Spleen (tissue), 11 donors: ENCODE measurements around the gene JMJD1C. TPM values are rescaled to one million over a fixed set of nuclear protein-coding genes. Genes with fewer than 3 reads are reported as not detected.

Source experiments
- DNase-seq: peaks from one replicate; pipeline ENCODE4 v3.0.0-alpha.2; 2020
- H3K27ac ChIP-seq, 8 donors: fragments of 200-600 bp; sonication (generic) in 7 of 8; 1 replicate in 4 of 8; 2 replicates in 4 of 8; pipeline versions ENCODE4 v1.5.0 to v1.8.0; 2016 to 2021; ENCODE audit warnings: inconsistent platforms in 4 of 8, mild to moderate bottlenecking in 4 of 8, moderate library complexity in 1 of 8
- H3K27me3 ChIP-seq, 7 donors: fragments of 200-600 bp; sonication (generic) in 6 of 7; replicated peaks in 1 of 7; 1 replicate in 4 of 7; 2 replicates in 3 of 7; pipeline versions ENCODE4 v1.5.0 to v1.8.0; 2016 to 2021; ENCODE audit warnings: inconsistent platforms in 3 of 7, mild to moderate bottlenecking in 1 of 7
- H3K36me3 ChIP-seq, 6 donors: fragments of 200-600 bp; sonication (generic) in 5 of 6; 1 replicate in 4 of 6; 2 replicates in 2 of 6; pipeline versions ENCODE4 v1.5.0 to v1.8.0; 2016 to 2021; ENCODE audit warnings: inconsistent platforms in 2 of 6
- H3K4me1 ChIP-seq, 6 donors: fragments of 200-600 bp; sonication (generic) in 5 of 6; 1 replicate in 3 of 6; 2 replicates in 3 of 6; pipeline versions ENCODE4 v1.5.0 to v1.8.0; 2016 to 2021; ENCODE audit warnings: inconsistent platforms in 3 of 6
- H3K4me3 ChIP-seq, 8 donors: fragments of 200-600 bp; sonication (generic) in 7 of 8; 1 replicate in 4 of 8; 2 replicates in 4 of 8; pipeline versions ENCODE4 v1.5.0 to v1.8.0; 2016 to 2021; ENCODE audit warnings: inconsistent platforms in 4 of 8, mild to moderate bottlenecking in 4 of 8, moderate library complexity in 2 of 8
- H3K9me3 ChIP-seq, 8 donors: fragments of 200-600 bp; sonication (generic) in 7 of 8; 1 replicate in 4 of 8; 2 replicates in 4 of 8; pipeline versions ENCODE4 v1.5.0 to v1.8.0; 2016 to 2021; ENCODE audit warnings: inconsistent platforms in 4 of 8
- POLR2A ChIP-seq, 3 donors: fragments of 450-650 bp; IDR thresholded peaks; one replicate each; pipeline ENCODE4 v1.5.1; 2017; ENCODE audit warnings: antibody characterized with exemption in 3 of 3, mild to moderate bottlenecking in 1 of 3
- POLR2AphosphoS5 ChIP-seq, 3 donors: sonication (generic); formaldehyde crosslinking; IDR thresholded peaks; one replicate each; pipeline ENCODE4 v1.5.1; 2017; ENCODE audit warnings: antibody characterized with exemption in 3 of 3
- WGBS, 5 donors: extraction: QIAGEN DNeasy Blood & Tissue Kit in 3 of 5; methylation state at CpG; one replicate each; pipeline versions ENCODE4 v1.1.5 to v1.1.7; 2013 to 2018; 5-methylcytosine and 5-hydroxymethylcytosine counted together
- intact Hi-C: fragments of 100-400 bp; cut with DNase I; formaldehyde crosslinking; loops from one replicate; pipeline ENCODE4 v1.15.0; 2023; ENCODE audit warnings: low total_unique reads
- polyA plus RNA-seq, 3 donors: library from polyadenylated mRNA; stranded (reverse); fragments of 200-250 nt; gene quantifications; one replicate each; pipeline ENCODE4 v1.2.1, GENCODE V29; 2013
- total RNA-seq, 7 donors: library from RNA; depleted of rRNA in 3 of 7; stranded (reverse); fragments of >200 nt in 3 of 7; fragmentation: NEBNext Ultra II Directional in 4 of 7; extraction: Animal tissue kit (Norgen Biotek cat#: 25700) in 4 of 7; gene quantifications; one replicate each; pipeline versions ENCODE4 v1.1.0 to v1.2.1, GENCODE V29; 2016 to 2021
- TF ChIP-seq, protein P1 (sequence below), 11 experiments: fragments of 200-600 bp in 7 of 11; fragments of 450-650 bp in 4 of 11; sonication (generic) in 4 of 11; IDR thresholded peaks in 8 of 11; conservative IDR thresholded peaks in 3 of 11; 1 replicate in 7 of 11; 2 replicates in 4 of 11; pipeline versions ENCODE4 v1.4.0 to v1.8.0; 2016 to 2021; ENCODE audit warnings: antibody characterized with exemption in 11 of 11, inconsistent platforms in 4 of 11, mild to moderate bottlenecking in 1 of 11
- donor health status: healthy with polysubstance abuse.
- donor health status: DM: no; HTN: no; CAD: no; lungs with moderate emphysema.
- donor health status: DM: no; HTN: no; CAD: no.
- donor health status: Bipolar disorder and iron deficiency.
- donor health status: healthy.
- donor health status: DM: no; HTN: no; CAD: no.
- donor health status: DM: yes; HTN: yes; CAD: no.

The JMJD1C gene
- total and polyA plus RNA-seq, 10 donors, result 54.3 to 272 (median 137) TPM

DNA sequence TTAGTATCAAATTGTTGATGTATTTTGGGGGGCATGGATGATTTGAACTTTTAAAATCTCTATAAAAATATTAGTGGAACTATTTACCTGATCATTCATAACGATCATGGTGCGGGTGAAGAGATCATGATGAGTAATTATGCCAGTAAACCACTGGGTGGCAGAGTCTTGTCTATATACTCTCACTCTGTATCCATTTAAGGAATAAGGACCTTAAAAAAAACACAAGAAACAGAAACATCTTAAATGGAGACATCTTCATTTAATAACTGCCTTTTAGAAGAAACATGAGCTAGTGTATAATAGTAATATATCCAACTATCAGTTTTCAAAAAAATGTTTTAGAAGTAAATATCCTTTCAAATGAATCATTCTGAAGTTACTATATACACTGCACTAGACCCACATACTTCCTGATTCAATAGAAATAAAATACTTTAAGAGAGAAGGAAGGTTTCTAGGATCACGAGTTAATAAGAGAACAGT is 248.6 kb downstream of the JMJD1C start:
- Histone ChIP-seq H3K36me3 (peaks cover 0 to 47% (median 29%) of the 10 kb centered on the region in 6 donors), H3K9me3 (no peaks in the 10 kb centered on the region), H3K27me3 (no peaks in the 10 kb centered on the region), H3K4me1 (peaks cover 26 to 84% (median 61%) of the 10 kb centered on the region in 6 donors), H3K4me3 (no peak overlapping the region), H3K27ac (peak overlapping the region in 3 of 8 donors; percentile 7 to 25 (median 17))
- no peak for TF ChIP-seq POLR2A (IDR thresholded peaks at IDR 0.05)
- TF ChIP-seq POLR2AphosphoS5 (IDR thresholded peaks at IDR 0.05), result no peak
- TF ChIP-seq, protein P1, sequence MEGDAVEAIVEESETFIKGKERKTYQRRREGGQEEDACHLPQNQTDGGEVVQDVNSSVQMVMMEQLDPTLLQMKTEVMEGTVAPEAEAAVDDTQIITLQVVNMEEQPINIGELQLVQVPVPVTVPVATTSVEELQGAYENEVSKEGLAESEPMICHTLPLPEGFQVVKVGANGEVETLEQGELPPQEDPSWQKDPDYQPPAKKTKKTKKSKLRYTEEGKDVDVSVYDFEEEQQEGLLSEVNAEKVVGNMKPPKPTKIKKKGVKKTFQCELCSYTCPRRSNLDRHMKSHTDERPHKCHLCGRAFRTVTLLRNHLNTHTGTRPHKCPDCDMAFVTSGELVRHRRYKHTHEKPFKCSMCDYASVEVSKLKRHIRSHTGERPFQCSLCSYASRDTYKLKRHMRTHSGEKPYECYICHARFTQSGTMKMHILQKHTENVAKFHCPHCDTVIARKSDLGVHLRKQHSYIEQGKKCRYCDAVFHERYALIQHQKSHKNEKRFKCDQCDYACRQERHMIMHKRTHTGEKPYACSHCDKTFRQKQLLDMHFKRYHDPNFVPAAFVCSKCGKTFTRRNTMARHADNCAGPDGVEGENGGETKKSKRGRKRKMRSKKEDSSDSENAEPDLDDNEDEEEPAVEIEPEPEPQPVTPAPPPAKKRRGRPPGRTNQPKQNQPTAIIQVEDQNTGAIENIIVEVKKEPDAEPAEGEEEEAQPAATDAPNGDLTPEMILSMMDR (IDR thresholded peaks at IDR 0.05 in 8 of 11, conservative IDR thresholded peaks at IDR 0.05 in 3 of 11), result peak; percentile 42 to 80 (median 75)
- DNase-seq, result no peak
- intact Hi-C loops, result loop anchor here (10.0 kb wide), 2 partner anchors 248 to 408 kb away; partner anchors contain the start of gene JMJD1C
- WGBS, 5 donors, result 3 to 17% (median 8%) methylated on average over 3 of the region's 3 CpGs

DNA sequence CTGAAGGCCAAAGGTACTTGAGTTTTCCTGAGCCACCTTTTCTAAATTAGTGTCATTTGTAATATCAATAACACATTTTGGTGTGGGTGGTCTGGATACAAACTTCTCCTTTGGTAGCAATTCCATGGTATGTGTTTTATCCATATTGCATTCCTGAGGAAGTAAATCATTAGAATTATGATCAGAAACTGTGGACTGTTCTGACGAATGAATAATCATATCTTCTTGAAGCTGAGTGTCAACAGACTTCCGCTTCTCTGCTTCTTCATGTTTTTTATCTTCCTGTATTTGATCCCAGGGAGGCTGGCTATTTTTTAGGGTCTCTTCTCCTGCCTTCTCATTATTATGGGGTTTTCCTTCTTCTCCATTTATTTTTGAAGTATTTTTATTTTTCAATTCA is 251.2 kb downstream of the JMJD1C start:
- no peak for DNase-seq
- intact Hi-C loops, result loop anchor here (10.0 kb wide), 2 partner anchors 250 to 410 kb away; partner anchors contain the start of gene JMJD1C
- 55 to 81% (median 64%) methylated on average over 2 of the region's 2 CpGs for WGBS, 5 donors
- Histone ChIP-seq H3K9me3 (peaks cover 0 to 4% (median 0%) of the 10 kb centered on the region in 8 donors), H3K4me1 (peaks cover 23 to 79% (median 50%) of the 10 kb centered on the region in 6 donors), H3K27ac (peak overlapping the region in 6 of 8 donors; percentile 12 to 69 (median 58)), H3K27me3 (no peaks in the 10 kb centered on the region), H3K4me3 (no peak overlapping the region), H3K36me3 (peaks cover 0 to 63% (median 39%) of the 10 kb centered on the region in 6 donors)
- TF ChIP-seq, protein P1 (IDR thresholded peaks at IDR 0.05 in 8 of 11, conservative IDR thresholded peaks at IDR 0.05 in 3 of 11), result no peak
- TF ChIP-seq POLR2A (IDR thresholded peaks at IDR 0.05) (no peak), POLR2AphosphoS5 (IDR thresholded peaks at IDR 0.05) (no peak)

DNA sequence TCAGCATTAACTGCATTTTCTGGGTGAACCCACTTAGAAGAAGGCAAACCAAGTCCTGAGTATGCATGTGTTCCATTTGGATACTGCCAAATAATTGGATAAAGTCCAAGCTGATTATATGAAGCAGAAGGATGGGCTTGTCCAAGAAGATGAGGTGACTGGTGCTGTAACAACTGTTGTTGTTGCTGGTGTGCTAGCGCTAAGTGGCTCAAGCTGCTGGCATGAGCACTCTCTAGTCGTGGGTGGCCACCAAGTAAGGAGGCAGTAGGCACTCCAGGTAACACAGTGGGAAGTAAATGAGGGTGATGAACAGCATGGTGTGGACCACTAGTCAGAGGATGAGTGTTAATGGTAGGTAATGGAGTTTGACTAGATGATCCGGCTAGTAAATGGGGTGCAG is 252.3 kb downstream of the JMJD1C start:
- H3K4me1 ChIP-seq, result peaks cover 17 to 79% (median 43%) of the 10 kb centered on the region in 6 donors
- TF ChIP-seq, protein P1 (IDR thresholded peaks at IDR 0.05 in 8 of 11, conservative IDR thresholded peaks at IDR 0.05 in 3 of 11), result no peak
- TF ChIP-seq POLR2AphosphoS5 (IDR thresholded peaks at IDR 0.05) (peak in 1 of 3 donors; percentile 77), POLR2A (IDR thresholded peaks at IDR 0.05) (no peak)
- H3K4me3 ChIP-seq, result no peak overlapping the region
- no peaks in the 10 kb centered on the region for H3K27me3 ChIP-seq
- peaks cover 0 to 69% (median 41%) of the 10 kb centered on the region in 6 donors for H3K36me3 ChIP-seq
- intact Hi-C loops, result loop anchor here (10.0 kb wide), 2 partner anchors 251 to 411 kb away; partner anchors contain the start of gene JMJD1C
- DNase-seq, result no peak
- WGBS, 5 donors, result 93 to 100% (median 95%) methylated on average over 3 of the region's 3 CpGs
- H3K27ac ChIP-seq, result peak overlapping the region in 5 of 8 donors; percentile 12 to 69 (median 53)
- peaks cover 0 to 4% (median 0%) of the 10 kb centered on the region in 8 donors for H3K9me3 ChIP-seq

DNA sequence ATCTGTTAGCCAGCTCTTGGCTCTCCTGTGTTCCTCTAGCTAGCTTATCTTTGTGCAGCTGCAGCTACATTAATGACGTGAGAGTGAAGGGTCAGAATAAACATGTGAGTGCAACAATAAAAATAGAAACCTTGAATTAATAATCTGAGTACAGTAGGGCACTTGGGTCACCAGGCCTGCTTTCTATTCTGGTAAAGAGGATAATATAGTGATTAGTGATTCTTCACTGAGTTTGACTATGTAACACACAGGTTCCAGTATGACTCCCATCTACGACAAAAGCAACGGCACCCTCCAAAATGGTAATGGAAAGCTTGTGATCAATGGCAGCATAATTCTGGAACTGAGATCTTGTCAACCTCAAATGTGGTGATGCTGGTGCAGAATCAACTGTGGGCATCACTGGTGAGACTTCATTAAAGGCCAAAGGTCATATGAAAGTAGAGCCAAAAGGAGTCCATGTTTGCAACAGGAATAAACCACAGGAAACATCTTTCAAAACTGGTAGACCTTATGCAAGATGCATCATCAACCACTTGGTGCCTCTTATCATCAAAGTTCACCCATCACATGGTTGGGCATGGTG is 255.1 kb downstream of the JMJD1C start:
- peaks cover 26 to 84% (median 52%) of the 10 kb centered on the region in 6 donors for H3K4me1 ChIP-seq
- no peak for DNase-seq
- H3K27me3 ChIP-seq, result no peaks in the 10 kb centered on the region
- peaks cover 0 to 4% (median 0%) of the 10 kb centered on the region in 8 donors for H3K9me3 ChIP-seq
- 50 to 58% (median 53%) methylated on average over 3 of the region's 3 CpGs for WGBS, 5 donors
- intact Hi-C loops, result loop anchor here (10.0 kb wide), 2 partner anchors 254 to 414 kb away; partner anchors contain the start of gene JMJD1C
- H3K27ac ChIP-seq, result peak overlapping the region in 2 of 8 donors; percentile 13 to 19
- TF ChIP-seq POLR2A (IDR thresholded peaks at IDR 0.05) (no peak), POLR2AphosphoS5 (IDR thresholded peaks at IDR 0.05) (no peak)
- TF ChIP-seq, protein P1 (IDR thresholded peaks at IDR 0.05 in 8 of 11, conservative IDR thresholded peaks at IDR 0.05 in 3 of 11), result no peak
- no peak overlapping the region for H3K4me3 ChIP-seq
- peaks cover 0 to 77% (median 41%) of the 10 kb centered on the region in 6 donors for H3K36me3 ChIP-seq
